Kidney epithelial cell (primary cell): Measurements from ENCODE around the gene IZUMO4. TPM values are rescaled to one million over a fixed set of nuclear protein-coding genes. Genes with fewer than 3 reads are reported as not detected.
A peak's percentile ranks its signal among the peaks of the same experiment; 100 is the strongest.

Experiments
- DNase-seq: peaks from one replicate; pipeline ENCODE4 v3.0.0-alpha.2; 2010; ENCODE audit warnings: low read depth
- H3K27me3 ChIP-seq: 2 replicates; pipeline ENCODE4 v1.6.0; 2011; ENCODE audit warnings: low read length; ENCODE audit not compliant: control insufficient read depth, insufficient read depth
- H3K36me3 ChIP-seq: 2 replicates; pipeline ENCODE4 v1.5.1; 2011; ENCODE audit warnings: low read length; ENCODE audit not compliant: control insufficient read depth, insufficient read depth
- H3K4me3 ChIP-seq: 2 replicates; pipeline ENCODE4 v1.5.1; 2011; ENCODE audit warnings: low read depth, mild to moderate bottlenecking, control low read depth, low read length
- total RNA-seq: library from RNA; depleted of rRNA; stranded (reverse); fragments of >200 nt; gene quantifications from 2 replicates; pipeline ENCODE4 v1.2.3, GENCODE V29; 2015
- TF ChIP-seq, protein P1 (sequence below): IDR thresholded peaks from 2 replicates; pipeline ENCODE4 v1.5.1; 2011; ENCODE audit warnings: mild to moderate bottlenecking, moderate library complexity, low read length, control low read depth, inconsistent platforms; ENCODE audit not compliant: insufficient read depth, poor library complexity, severe bottlenecking

IZUMO4 gene
- total RNA-seq, 1 donor from 2014 or later: 3.8 TPM

DNA sequence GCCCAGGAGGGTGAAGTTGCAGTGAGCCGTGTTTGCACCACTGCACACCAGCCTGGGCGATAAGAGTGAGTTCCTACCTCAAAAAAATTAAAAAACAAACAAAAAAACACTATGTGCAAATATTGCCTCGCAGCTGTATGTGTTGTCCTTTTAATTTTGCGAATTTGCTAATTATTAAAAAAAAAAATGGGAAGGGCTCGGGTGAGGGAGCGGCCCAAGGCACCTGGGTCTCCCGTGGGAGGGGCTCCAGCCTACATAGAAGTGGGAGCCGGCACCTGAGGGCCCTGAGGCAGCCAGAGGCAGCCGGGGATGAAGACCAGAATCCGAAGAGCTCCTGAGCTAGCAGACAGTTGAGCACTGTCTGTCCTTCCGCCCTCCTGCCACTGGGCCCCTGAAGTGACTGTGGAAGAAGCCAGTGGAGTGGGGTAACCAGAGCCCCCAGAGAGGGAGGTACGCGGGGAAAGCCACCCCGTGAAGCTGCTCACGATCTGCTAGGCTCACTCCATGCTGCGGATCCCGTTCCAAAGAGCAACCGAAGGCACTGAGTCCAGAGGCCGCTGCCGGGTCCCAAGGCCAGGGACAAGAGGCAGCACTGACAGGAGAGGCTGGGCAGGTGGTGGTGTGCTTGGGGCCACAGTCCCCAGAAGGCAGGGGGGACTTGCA, 6.5 kb downstream of the IZUMO4 start:
- TF ChIP-seq, protein P1, sequence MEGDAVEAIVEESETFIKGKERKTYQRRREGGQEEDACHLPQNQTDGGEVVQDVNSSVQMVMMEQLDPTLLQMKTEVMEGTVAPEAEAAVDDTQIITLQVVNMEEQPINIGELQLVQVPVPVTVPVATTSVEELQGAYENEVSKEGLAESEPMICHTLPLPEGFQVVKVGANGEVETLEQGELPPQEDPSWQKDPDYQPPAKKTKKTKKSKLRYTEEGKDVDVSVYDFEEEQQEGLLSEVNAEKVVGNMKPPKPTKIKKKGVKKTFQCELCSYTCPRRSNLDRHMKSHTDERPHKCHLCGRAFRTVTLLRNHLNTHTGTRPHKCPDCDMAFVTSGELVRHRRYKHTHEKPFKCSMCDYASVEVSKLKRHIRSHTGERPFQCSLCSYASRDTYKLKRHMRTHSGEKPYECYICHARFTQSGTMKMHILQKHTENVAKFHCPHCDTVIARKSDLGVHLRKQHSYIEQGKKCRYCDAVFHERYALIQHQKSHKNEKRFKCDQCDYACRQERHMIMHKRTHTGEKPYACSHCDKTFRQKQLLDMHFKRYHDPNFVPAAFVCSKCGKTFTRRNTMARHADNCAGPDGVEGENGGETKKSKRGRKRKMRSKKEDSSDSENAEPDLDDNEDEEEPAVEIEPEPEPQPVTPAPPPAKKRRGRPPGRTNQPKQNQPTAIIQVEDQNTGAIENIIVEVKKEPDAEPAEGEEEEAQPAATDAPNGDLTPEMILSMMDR: no peak
- Histone ChIP-seq H3K4me3 (no peak overlapping the region), H3K27me3 (no peaks in the 10 kb centered on the region), H3K36me3 (peaks cover 3% of the 10 kb centered on the region)
- no peak for DNase-seq

DNA sequence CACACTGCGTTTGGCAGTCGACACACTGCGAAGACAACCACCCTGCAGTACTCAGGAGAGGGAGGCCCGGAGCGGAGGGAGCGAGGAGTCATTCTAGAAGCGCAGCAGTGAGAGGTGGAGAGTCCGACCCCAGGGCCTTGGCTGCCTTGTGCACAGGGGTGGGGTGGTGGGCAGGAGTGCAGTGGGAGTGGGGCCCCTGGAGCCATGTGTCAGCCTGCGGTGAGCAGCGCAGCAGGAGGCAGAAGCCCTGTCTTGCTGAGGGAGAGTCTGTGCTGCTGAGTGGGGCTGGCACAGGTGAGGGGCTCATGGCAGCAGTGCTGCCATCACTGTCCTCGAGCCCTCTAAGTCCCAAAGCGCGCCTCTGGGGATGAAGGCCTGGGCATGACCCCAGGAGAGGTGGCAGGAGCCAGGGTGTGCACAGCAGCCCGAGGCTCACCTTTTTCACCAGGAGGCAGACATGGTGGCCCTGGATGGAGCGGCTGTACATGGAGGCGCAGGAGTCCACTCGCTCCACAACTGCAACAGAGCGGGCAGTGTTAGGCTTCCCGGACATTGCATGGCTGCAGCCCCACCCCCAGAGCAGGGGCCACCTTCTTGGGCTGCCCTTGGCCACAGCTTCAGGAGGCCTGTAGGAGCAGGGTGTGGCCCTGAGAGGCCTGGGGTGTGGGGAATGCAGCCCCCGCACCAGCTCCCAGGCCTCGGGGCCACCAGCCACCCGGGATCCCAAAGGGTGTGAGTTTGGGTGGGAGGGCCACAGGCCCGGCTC, 11.7 kb downstream of the IZUMO4 start:
- peaks cover 5% of the 10 kb centered on the region for H3K36me3 ChIP-seq

DNA sequence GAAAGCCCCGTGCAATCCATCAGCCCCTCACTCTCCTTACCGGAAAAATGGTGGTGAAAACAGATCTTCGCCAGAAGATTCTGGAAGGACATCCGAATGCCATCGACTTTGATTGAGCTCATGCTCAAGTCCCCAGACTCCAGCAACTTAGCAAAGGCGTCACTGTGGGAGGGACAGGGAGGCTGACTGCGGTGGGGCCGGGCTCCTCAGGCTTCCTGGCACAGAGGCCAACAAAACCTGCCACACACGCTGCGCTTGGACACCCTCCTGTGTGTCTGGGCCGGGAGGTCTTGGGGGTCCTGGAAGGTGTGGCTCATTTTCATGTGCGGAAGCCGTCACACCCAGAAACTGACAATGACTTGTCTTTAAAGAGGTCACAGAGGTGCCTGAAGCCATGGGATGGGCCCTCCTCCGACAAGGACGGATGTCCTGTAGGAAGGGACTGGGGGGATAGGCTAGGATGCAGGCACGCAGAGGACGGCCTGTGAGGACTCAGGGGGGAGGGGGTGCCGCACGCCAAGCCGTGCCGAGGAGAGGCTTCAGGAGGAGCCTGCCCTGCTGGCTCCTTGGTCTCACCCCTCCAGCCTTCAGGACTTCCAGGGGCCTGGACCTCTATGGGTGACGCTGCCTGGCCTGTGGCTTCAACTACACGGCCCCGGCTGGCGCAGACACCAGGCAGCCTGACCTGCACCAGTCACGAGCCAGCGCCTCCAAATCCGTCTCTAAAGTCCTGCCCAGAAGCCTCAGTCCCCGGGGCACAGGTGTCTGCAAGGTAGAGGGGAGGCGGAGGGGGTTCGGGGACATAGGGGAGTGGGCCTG, 12.5 kb downstream of the IZUMO4 start:
- Histone ChIP-seq H3K27me3 (no peaks in the 10 kb centered on the region), H3K4me3 (no peak overlapping the region), H3K36me3 (peaks cover 5% of the 10 kb centered on the region)
- no peak for DNase-seq
- TF ChIP-seq, protein P1: no peak

More for the DNA sequence above, 11.7 kb downstream of the IZUMO4 start:
- Histone ChIP-seq H3K4me3 (no peak overlapping the region), H3K27me3 (no peaks in the 10 kb centered on the region)
- DNase-seq: no peak
- TF ChIP-seq, protein P1: no peak

DNA sequence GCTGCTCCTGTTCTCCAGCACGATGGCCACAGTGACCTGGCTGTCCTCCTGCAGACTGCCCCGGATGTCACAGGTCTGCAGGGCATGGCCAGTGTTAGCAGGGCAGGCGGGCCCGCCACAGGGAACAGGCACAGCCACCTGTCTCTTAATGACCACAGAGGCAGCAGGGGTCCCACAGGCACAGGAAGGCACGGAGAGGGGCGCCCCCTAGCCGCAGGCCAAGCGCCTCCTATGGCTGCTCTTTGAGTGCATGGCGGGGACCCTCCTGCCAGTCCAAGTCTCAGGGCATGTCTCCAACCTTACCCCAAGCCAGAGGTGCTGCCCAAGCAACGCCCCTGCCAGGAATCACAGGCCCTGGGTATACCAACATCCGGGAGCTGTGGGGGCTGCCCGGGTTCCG, 14.1 kb downstream of the IZUMO4 start:
- H3K36me3 ChIP-seq: peaks cover 7% of the 10 kb centered on the region
- no peak overlapping the region for H3K4me3 ChIP-seq

DNA sequence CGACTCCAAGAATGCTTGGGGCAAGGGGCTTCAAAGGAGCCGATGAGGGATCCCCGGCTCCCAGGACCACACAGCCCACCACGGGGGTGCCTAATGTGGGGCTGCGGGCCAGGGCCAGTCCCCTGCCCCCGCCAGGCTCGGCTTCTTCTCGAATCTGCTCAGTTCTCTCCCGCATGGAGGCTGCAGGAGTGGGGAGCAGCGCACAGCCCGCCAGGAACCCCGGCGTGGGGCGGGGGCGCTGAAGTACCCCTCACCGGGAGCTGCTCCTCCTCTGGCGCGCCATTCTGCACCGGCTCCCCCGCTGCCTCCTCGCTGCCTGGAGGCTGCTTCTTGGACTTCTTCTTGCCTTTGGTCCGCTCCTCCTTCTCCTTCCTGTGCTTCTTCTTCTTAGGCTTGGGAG, 14.7 kb downstream of the IZUMO4 start:
- Histone ChIP-seq H3K27me3 (no peaks in the 10 kb centered on the region), H3K36me3 (peaks cover 5% of the 10 kb centered on the region), H3K4me3 (no peak overlapping the region)
- TF ChIP-seq, protein P1: no peak
- DNase-seq: no peak

More for the DNA sequence above, 14.1 kb downstream of the IZUMO4 start:
- no peak for DNase-seq
- TF ChIP-seq, protein P1: peak; percentile 4
- H3K27me3 ChIP-seq: no peaks in the 10 kb centered on the region
